Measurements from ENCODE around the gene WDR45B. TPM values are rescaled to one million over a fixed set of nuclear protein-coding genes. Genes with fewer than 3 reads are reported as not detected.

Gene WDR45B
- total and polyA plus RNA-seq, 2 experiments from 2014 or later, result 82.6 to 112 TPM

DNA sequence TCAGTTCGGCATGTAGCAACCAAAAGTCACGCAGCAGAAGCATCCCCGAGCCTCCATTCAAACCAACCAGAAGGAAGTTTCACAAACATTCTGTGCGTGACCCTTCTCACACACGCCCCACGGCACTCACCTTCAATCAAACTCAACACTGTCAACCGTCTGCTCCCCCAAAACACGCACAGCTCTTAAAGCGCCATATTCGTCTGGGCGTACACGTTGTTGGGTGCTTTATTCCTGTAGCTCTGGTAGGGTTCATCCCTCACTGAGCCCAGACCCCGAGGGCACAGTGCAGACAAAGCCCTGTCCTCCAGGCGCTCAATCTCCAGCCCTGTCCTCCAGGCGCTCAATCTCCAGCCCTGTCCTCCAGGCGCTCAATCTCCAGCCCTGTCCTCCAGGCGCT lies 48.0 kb upstream of the WDR45B start:
- Histone ChIP-seq H3K27me3 (no peaks in the 10 kb centered on the region), H3K79me2 (peaks cover 49% of the 10 kb centered on the region), H4K20me1 (ENCODE audit: insufficient read depth, poor library complexity, severe bottlenecking) (no peaks in the 10 kb centered on the region), H3K27ac (no peak overlapping the region), H3K9me2 (replicated peaks; ENCODE audit: insufficient read depth) (no peaks in the 10 kb centered on the region), H3K4me2 (no peak overlapping the region), H3K4me1 (ENCODE audit: insufficient read depth) (no peaks in the 10 kb centered on the region), H3K4me3 (no peak overlapping the region), H3K36me3 (replicated peaks; ENCODE audit: insufficient read depth, low read depth) (no peaks in the 10 kb centered on the region), H2AFZ (no peak overlapping the region), H3K9me3 (ENCODE audit: low read depth) (peaks cover 4% of the 10 kb centered on the region)
- no peak for DNase-seq (ENCODE audit: low spot score)
- 93% methylated on average over 16 of the region's 17 CpGs for WGBS (ENCODE audit: low lambda C conversion rate, missing lambda C conversion rate)
- no peak for TF ChIP-seq EZH2phosphoT487 (IDR thresholded peaks at IDR 0.05; ENCODE audit: low read depth, severe bottlenecking, unreplicated experiment)
- TF ChIP-seq EZH2 (IDR thresholded peaks at IDR 0.05; ENCODE audit: borderline replicate concordance), result no peak

DNA sequence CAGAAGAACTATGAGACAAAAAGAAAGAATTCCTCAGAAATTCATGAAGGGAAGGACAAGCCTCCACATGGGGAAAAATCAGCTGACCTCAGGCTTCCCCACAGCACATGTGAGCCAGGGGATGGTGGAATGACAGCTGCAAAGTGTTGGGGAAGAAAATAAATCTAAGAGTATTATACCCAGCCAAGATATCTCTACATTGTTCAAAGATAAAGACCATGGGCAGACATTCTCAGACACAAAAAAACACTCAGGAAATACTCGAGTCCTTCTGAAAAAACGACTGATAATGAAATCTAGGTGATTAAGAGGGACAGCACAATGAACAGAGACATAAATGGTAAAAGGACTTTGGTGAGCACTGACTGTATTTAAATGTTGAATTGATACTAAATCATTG lies 46.4 kb upstream of the WDR45B start:
- Histone ChIP-seq H3K27ac (no peak overlapping the region), H3K36me3 (replicated peaks; ENCODE audit: insufficient read depth, low read depth) (no peaks in the 10 kb centered on the region), H3K4me2 (no peak overlapping the region), H3K4me1 (ENCODE audit: insufficient read depth) (no peaks in the 10 kb centered on the region), H3K4me3 (no peak overlapping the region), H4K20me1 (ENCODE audit: insufficient read depth, poor library complexity, severe bottlenecking) (no peaks in the 10 kb centered on the region), H2AFZ (no peak overlapping the region), H3K27me3 (no peaks in the 10 kb centered on the region), H3K79me2 (peaks cover 49% of the 10 kb centered on the region), H3K9me3 (ENCODE audit: low read depth) (peaks cover 4% of the 10 kb centered on the region), H3K9me2 (replicated peaks; ENCODE audit: insufficient read depth) (no peaks in the 10 kb centered on the region)
- DNase-seq (ENCODE audit: low spot score), result no peak
- 67% methylated on average over 2 of the region's 2 CpGs for WGBS (ENCODE audit: low lambda C conversion rate, missing lambda C conversion rate)
- TF ChIP-seq, protein P1, sequence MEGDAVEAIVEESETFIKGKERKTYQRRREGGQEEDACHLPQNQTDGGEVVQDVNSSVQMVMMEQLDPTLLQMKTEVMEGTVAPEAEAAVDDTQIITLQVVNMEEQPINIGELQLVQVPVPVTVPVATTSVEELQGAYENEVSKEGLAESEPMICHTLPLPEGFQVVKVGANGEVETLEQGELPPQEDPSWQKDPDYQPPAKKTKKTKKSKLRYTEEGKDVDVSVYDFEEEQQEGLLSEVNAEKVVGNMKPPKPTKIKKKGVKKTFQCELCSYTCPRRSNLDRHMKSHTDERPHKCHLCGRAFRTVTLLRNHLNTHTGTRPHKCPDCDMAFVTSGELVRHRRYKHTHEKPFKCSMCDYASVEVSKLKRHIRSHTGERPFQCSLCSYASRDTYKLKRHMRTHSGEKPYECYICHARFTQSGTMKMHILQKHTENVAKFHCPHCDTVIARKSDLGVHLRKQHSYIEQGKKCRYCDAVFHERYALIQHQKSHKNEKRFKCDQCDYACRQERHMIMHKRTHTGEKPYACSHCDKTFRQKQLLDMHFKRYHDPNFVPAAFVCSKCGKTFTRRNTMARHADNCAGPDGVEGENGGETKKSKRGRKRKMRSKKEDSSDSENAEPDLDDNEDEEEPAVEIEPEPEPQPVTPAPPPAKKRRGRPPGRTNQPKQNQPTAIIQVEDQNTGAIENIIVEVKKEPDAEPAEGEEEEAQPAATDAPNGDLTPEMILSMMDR (IDR thresholded peaks at IDR 0.05; ENCODE audit: poor library complexity), result no peak
- TF ChIP-seq EZH2phosphoT487 (IDR thresholded peaks at IDR 0.05; ENCODE audit: low read depth, severe bottlenecking, unreplicated experiment), result no peak
- TF ChIP-seq EZH2 (IDR thresholded peaks at IDR 0.05; ENCODE audit: borderline replicate concordance), result no peak

DNA sequence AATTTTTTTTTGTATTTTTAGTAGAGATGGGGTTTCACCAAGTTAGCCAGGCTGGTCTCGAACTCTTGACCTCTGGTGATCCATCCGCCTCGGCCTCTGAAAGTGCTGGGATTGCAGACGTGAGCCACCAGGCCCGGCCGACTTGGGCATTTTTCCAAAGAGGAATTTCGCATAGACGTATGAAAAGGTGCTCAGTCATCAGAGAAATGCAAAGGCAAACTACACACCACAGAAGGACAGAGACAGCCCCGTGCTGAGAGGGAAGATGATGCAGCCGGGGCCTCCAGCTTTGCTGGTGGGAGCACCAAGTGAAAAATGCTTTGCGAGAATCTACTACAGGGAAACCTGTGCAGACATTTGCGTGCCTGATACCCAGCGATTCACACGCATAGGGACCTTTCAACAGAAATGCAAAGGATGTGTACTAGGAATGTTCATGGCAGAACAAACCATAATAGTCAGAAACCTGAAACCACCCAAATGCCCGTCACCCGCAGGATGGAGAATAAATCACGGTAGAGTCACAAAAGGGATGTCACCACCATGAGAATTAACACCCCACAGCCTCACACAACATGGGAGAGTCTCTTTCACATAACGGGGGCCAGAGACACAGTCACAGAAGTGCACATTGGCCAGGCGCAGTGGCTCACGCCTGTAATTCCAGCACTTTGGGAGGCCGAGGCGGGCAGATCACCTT lies 45.1 kb upstream of the WDR45B start:
- Histone ChIP-seq H3K27ac (no peak overlapping the region), H3K4me1 (ENCODE audit: insufficient read depth) (no peaks in the 10 kb centered on the region), H4K20me1 (ENCODE audit: insufficient read depth, poor library complexity, severe bottlenecking) (no peaks in the 10 kb centered on the region), H3K4me2 (no peak overlapping the region), H3K79me2 (peaks cover 49% of the 10 kb centered on the region), H3K9me2 (replicated peaks; ENCODE audit: insufficient read depth) (no peaks in the 10 kb centered on the region), H3K36me3 (replicated peaks; ENCODE audit: insufficient read depth, low read depth) (no peaks in the 10 kb centered on the region), H2AFZ (no peak overlapping the region), H3K27me3 (no peaks in the 10 kb centered on the region), H3K9me3 (ENCODE audit: low read depth) (peaks cover 4% of the 10 kb centered on the region), H3K4me3 (no peak overlapping the region)
- no peak for TF ChIP-seq EZH2 (IDR thresholded peaks at IDR 0.05; ENCODE audit: borderline replicate concordance)
- TF ChIP-seq, protein P1 (IDR thresholded peaks at IDR 0.05; ENCODE audit: poor library complexity), result no peak
- no peak for TF ChIP-seq EZH2phosphoT487 (IDR thresholded peaks at IDR 0.05; ENCODE audit: low read depth, severe bottlenecking, unreplicated experiment)
- DNase-seq (ENCODE audit: low spot score), result no peak
- 95% methylated on average over 22 of the region's 22 CpGs for WGBS (ENCODE audit: low lambda C conversion rate, missing lambda C conversion rate)

DNA sequence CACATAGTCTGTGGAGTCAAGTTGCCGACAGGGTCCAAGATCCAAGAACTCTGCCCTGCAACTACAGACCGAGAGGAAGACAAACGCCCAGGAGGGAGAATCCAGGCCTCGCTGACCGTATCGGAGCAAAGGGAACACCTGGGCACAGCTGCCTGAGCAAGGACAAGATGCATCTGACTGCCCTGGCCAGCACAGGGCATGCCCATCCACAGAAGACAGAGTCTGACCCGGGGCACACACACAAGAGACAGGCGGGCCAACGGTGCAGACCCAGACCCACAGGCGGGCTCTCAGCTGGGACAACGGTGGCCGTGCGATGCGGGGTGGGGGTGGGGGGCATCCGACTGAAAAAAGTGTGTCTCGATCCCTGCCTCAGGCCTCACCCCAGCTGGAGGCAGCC lies 44.0 kb upstream of the WDR45B start:
- Histone ChIP-seq H3K27me3 (no peaks in the 10 kb centered on the region), H2AFZ (no peak overlapping the region), H4K20me1 (ENCODE audit: insufficient read depth, poor library complexity, severe bottlenecking) (no peaks in the 10 kb centered on the region), H3K36me3 (replicated peaks; ENCODE audit: insufficient read depth, low read depth) (no peaks in the 10 kb centered on the region), H3K4me3 (no peak overlapping the region), H3K9me2 (replicated peaks; ENCODE audit: insufficient read depth) (no peaks in the 10 kb centered on the region), H3K9me3 (ENCODE audit: low read depth) (peaks cover 4% of the 10 kb centered on the region), H3K4me2 (no peak overlapping the region), H3K79me2 (peaks cover 42% of the 10 kb centered on the region), H3K27ac (no peak overlapping the region), H3K4me1 (ENCODE audit: insufficient read depth) (no peaks in the 10 kb centered on the region)
- DNase-seq (ENCODE audit: low spot score), result no peak
- WGBS (ENCODE audit: low lambda C conversion rate, missing lambda C conversion rate), result 94% methylated on average over 15 of the region's 16 CpGs
- no peak for TF ChIP-seq EZH2phosphoT487 (IDR thresholded peaks at IDR 0.05; ENCODE audit: low read depth, severe bottlenecking, unreplicated experiment)
- TF ChIP-seq, protein P1 (IDR thresholded peaks at IDR 0.05; ENCODE audit: poor library complexity), result no peak
- no peak for TF ChIP-seq EZH2 (IDR thresholded peaks at IDR 0.05; ENCODE audit: borderline replicate concordance)

Measured in hepatocyte (in vitro differentiated cells).